HG03095 (cell line): ENCODE results near the gene KLHL34.

ENCODE experiments used
- ATAC-seq: cut with Tn5 transposase; IDR thresholded peaks from one replicate; pipeline ENCODE4 v1.9.1; 2021; ENCODE audit warnings: moderate library complexity; ENCODE audit not compliant: unreplicated experiment

The KLHL34 gene

GRCh38 chrX:21658152-21658737 is at the start of gene KLHL34:
KLHL34 (minus strand) TSS chrX:21658330; CDS start chrX:21657788, 542 bp downstream.
- no peak for ATAC-seq

GRCh38 chrX:21705225-21705624 is 47.1 kb upstream of the KLHL34 start:
- ATAC-seq, result no peak

GRCh38 chrX:21702725-21703124 is 44.6 kb upstream of the KLHL34 start:
- no peak for ATAC-seq

- no peak for ATAC-seq
Measured at GRCh38 chrX:21700967-21701366, 42.8 kb upstream of the KLHL34 start.

GRCh38 chrX:21700275-21700674 is 42.1 kb upstream of the KLHL34 start:
- ATAC-seq, result no peak

GRCh38 chrX:21699136-21699535 is 41.0 kb upstream of the KLHL34 start:
- ATAC-seq, result no peak

GRCh38 chrX:21698272-21698671 is 40.1 kb upstream of the KLHL34 start:
- ATAC-seq, result no peak

GRCh38 chrX:21691512-21692018 is 33.4 kb upstream of the KLHL34 start:
- no peak for ATAC-seq

GRCh38 chrX:21683941-21684340 is 25.8 kb upstream of the KLHL34 start:
- no peak for ATAC-seq

GRCh38 chrX:21678048-21678612 is 20.0 kb upstream of the KLHL34 start:
- no peak for ATAC-seq

- no peak for ATAC-seq
Measured at GRCh38 chrX:21675931-21676330, 17.8 kb upstream of the KLHL34 start.

GRCh38 chrX:21674430-21675186 is 16.5 kb upstream of the KLHL34 start:
- no peak for ATAC-seq

GRCh38 chrX:21666679-21667078 is 8.5 kb upstream of the KLHL34 start:
- no peak for ATAC-seq

GRCh38 chrX:21666252-21666651 is 8.1 kb upstream of the KLHL34 start:
- ATAC-seq, result no peak

- no peak for ATAC-seq
Measured at GRCh38 chrX:21662761-21663160, 4.6 kb upstream of the KLHL34 start.

GRCh38 chrX:21661316-21661715 is 3.2 kb upstream of the KLHL34 start:
- ATAC-seq, result no peak

GRCh38 chrX:21660156-21660555 is 2.0 kb upstream of the KLHL34 start:
- no peak for ATAC-seq

- no peak for ATAC-seq
Measured at GRCh38 chrX:21659320-21659719, 1.2 kb upstream of the KLHL34 start.

GRCh38 chrX:21658746-21659145 is 616 bp upstream of the KLHL34 start:
- no peak for ATAC-seq

GRCh38 chrX:21657318-21658151 is 595 bp downstream of the KLHL34 start:
- ATAC-seq, result no peak

GRCh38 chrX:21656587-21657317 is 1.4 kb downstream of the KLHL34 start:
- no peak for ATAC-seq
